Frontal cortex (tissue), 4 donors: ENCODE results near the gene DNAJC8. TPM values are rescaled to one million over a fixed set of nuclear protein-coding genes. Genes with fewer than 3 reads are reported as not detected.
A peak's percentile ranks its signal among the peaks of the same experiment; 100 is the strongest.

Experiments used
- DNase-seq, 2 donors: peaks; one replicate each; pipeline ENCODE4 v3.0.0; 2012; ENCODE audit warnings: low spot score in 2 of 2
- FAIRE-seq: peaks from 2 replicates; lab custom pipeline; 2012; peaks lifted over from hg19 to GRCh38; lab: Jason Lieb, UNC
- total RNA-seq: library from RNA; depleted of rRNA; stranded (reverse); fragments of >200 nt; gene quantifications from one replicate; pipeline ENCODE4 v1.2.3, GENCODE V29; 2014
- donor health status: control.
- donor health status: control.
- donor health status: control.

The DNAJC8 gene
- total RNA-seq, 1 donor from 2014 or later, result 56.3 TPM

GRCh38 chr1:28209700-28210099, 23.1 kb downstream of the DNAJC8 start:
- DNase-seq, result no peak
- no peak for FAIRE-seq

DNA sequence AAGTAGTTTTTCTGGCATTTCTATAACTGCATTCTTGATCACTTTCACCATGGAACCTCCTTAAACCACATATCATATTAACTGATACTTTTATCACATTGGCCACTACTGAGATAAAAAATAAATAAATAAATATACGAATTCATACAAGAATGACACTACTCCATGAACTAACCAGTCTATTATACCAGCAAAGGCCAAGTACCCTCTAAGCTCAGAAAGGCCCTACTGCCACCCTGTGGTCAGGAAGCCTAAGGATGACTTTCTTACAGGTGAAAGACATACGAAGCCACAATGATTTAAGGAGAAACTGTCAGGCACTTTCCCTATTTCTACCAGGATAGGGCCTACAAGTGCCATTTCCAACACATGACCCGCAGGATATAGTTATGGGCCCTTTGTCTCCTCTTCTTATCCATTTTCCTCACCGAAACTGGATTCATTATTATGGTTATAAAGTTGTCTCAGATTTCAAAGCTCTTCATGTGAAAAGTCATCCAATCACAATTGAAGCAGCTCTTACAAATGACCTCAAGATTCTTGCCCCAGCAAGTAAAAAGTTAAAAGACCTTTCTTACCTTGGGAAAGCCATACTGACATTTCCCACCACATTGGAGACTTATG, 23.9 kb downstream of the DNAJC8 start:
- no peak for FAIRE-seq
- DNase-seq, result peak; percentile 38 to 43

DNA sequence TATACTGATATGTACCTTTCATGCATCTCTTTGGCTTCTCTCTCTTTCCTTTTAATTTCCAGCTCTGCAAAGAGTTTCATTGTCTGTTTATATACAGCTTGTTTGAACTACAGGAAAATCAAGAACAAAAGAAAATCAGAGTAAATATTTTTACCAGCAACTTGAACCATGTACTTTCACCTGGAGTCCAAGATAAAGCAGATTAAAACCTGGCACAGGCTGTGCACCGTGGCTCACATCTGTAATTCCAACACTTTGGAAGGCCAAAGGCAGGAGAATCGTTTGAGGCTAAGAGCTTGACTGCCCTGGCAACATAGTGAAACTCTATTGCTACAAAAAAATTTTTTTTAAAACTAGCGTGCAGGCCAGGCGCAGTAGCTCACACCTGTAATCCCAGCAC, 27.6 kb downstream of the DNAJC8 start:
- DNase-seq (no peak), FAIRE-seq (no peak)

- DNase-seq (no peak), FAIRE-seq (no peak)
Measured at GRCh38 chr1:28200234-28200873, 32.5 kb downstream of the DNAJC8 start.

- FAIRE-seq, result no peak
Measured at GRCh38 chr1:28199328-28200233, 33.2 kb downstream of the DNAJC8 start.

DNA sequence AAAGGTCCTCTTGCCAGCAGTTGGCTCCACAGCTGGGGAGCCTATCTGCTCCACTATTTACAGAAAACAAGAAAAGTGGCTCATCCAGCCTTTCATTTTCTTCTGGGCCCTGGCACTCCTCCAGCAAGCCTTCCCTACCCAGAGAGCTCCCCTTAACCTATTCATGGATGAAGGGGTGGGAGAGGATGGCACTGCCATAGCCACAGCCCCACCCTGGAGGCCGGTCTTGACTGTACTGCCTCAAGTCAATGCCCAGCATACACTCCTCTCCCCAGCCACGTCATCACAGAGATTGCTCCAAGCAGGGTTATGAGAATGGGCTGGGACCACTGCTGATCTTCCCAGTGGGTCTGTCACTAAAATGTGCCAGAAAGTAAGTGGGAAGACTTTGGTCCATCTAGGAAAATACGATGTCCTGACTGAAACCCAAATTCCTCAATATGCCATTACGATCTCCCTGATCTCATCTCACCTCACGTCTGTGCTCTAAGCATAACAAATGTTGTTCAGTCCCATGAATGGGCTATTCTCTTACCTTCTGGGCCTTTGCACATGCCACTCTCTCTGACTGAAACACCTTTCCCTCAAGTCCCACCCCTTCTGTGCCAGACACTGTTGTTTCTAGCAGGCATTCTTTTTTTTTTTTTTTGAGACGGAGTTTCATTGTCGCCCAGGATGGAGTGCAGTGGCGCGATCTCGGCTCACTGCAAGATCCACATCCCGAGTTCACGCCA, 35.0 kb downstream of the DNAJC8 start:
- no peak for FAIRE-seq
- DNase-seq, result no peak

More at GRCh38 chr1:28199328-28200233, 33.2 kb downstream of the DNAJC8 start:
- DNase-seq, result no peak

DNA sequence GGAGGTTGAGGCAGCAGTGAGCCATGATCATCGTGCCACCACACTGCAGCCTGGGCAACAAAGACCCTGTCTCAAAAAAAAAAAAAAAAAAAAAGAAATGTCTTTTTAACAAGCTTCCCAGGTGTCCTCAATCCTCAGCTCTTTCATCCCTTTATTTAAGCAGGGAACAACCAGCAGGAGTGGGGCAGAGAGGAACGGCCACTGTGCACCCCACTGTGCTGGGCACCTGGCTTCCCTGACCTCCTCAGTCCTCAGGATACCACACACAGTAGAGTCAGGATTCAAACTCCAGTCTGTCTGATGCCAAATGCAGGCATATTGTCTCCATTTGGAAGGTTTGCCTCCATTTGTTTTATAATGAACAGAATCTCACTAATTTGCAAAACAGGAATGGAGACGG, 36.5 kb downstream of the DNAJC8 start:
- DNase-seq (no peak), FAIRE-seq (no peak)

- DNase-seq (no peak), FAIRE-seq (no peak)
Measured at GRCh38 chr1:28195780-28196179, 37.0 kb downstream of the DNAJC8 start.

DNA sequence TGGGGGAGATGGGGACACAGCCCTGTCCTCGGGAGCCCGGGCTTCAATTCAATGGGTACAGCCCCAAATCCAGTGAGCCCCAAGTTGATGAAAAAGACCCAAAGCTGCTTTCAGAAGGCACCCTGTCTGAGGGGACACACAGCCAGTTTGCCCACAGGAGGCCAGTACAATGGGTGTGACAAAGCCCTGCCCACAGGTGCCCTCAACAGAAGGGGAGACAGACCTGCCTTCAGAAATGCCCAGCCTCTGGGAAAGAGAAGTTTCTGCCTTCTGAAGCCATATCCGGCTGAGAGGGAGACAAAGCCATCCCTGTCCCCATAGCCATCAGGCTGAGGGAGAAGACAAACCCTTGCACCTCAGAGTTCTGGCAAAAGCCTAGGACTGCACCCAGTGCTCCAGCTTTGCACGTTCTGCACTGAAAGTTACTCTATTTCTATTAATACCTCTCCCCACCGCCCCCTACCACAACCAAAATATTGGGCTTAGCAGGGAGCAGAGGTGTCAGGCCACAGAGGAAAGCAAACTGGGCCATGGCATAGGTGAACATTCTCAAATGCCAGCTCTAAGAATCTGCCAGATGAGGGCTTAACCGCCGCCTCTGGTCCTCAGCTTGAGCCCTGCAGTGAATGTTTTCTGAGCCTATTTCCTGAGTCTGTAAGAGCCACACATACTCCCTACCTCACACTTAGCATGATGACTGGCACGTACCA, 38.3 kb downstream of the DNAJC8 start:
- DNase-seq (no peak), FAIRE-seq (no peak)

DNA sequence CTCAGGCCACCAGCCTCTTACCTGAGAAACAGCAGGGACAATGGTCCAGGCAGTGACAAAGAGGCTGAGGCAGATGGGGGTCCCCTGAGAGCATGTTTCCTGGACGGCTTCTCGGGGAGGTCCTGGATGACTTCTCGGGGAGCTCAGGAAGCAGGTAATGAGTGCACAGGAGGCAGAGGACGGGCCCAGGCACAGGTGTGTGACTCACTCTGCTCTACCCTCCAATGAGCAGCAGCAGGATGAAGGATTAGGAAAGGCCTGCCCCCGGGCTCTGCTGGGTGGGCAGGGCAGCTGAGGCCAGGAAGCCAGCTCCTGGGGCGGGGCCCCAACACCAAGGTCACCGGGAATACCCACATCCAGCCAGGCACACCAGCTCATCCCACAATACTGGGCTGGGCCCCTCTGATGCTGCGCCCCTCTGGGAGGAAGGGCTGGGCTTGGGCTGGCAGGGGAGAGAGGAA, 39.1 kb downstream of the DNAJC8 start:
- no peak for DNase-seq
- FAIRE-seq, result no peak

DNA sequence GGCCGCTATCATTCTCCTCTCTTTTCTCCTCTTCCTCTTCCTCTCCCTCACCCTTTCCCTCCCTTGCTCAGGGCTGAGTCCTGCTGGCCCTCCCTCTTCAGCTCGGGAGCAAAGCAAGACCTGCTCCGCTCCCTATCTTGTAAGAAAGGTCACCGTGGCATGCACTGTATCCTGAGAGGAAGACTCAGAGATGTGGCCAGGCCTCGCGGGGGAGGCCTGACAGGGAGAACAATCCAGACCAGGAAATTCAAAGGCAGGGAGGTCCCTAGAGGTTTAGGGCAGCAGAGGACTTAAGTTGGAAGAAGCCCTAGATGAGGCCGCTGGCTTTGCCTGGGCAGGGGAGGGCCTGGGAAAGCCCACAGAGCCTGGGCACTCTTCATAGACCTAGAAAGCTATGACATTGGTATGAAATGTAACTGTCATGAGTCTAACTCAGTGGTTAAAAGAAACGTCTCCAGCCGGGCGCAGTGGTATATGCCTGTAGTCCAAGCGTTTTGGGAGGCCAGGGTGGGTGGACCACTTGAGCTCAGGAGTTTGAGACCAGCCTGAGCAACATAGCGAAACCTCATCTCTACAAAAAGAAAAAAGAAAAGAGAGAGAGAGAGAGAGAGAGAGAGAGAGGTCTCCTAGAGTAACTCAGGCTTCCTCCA, 41.7 kb downstream of the DNAJC8 start:
- no peak for FAIRE-seq

DNA sequence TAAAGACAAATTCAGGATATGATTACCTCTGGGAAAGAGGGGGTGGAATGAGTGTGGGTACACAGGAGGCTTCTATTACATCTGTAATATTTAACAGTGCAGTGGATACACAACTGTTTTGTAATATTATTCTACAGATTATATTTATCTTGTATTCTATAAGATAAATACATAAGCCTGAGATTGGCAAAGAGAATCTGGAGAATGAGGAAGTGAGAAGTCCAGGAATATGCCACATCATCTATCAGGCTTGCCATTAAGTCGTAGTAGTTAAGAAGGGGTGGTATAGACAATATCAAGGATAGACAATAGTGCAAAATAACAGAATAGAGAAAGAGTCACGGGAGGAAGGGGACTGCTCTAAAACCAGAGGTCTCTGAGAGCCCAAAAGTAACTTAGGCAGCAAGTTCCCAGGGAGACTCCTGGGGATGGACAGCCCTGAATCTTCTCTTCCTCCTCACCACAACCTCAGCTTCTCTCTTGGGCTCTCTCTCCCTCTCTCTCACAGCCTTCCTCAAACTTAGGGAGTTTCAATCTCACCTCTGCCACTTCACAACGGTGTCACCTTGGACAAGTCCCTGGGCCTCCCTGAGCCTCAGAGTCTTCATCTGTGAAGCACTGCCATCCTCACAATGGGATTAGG, 42.4 kb downstream of the DNAJC8 start:
- FAIRE-seq, result no peak
- no peak for DNase-seq

More for the DNA sequence above, 41.7 kb downstream of the DNAJC8 start:
- no peak for DNase-seq

- DNase-seq, result no peak
- no peak for FAIRE-seq
Measured at GRCh38 chr1:28185071-28185470, 47.8 kb downstream of the DNAJC8 start.

GRCh38 chr1:28180306-28181305, 52.2 kb downstream of the DNAJC8 start:
- no peak for FAIRE-seq
- DNase-seq, result no peak

- FAIRE-seq, result no peak
- DNase-seq, result no peak
Measured at GRCh38 chr1:28178690-28179485, 53.9 kb downstream of the DNAJC8 start.
